Large intestine (tissue), 3 donors: ENCODE results near the gene CATSPERD. TPM values are rescaled to one million over a fixed set of nuclear protein-coding genes. Genes with fewer than 3 reads are reported as not detected.

Experiments used
- DNase-seq, 2 donors: peaks; one replicate each; pipeline versions ENCODE4 v3.0.0 to v3.0.0-alpha.2; 2013
- H3K27ac ChIP-seq: one replicate; pipeline ENCODE4 v1.5.1; 2013; ENCODE audit warnings: low read length
- H3K27me3 ChIP-seq: 2 replicates; pipeline ENCODE4 v1.6.1; 2013; ENCODE audit warnings: low read length; ENCODE audit not compliant: control insufficient read depth, insufficient read depth
- H3K36me3 ChIP-seq: 2 replicates; pipeline ENCODE4 v1.6.1; 2013; ENCODE audit warnings: low read length; ENCODE audit not compliant: control insufficient read depth, insufficient read depth
- H3K4me1 ChIP-seq: one replicate; pipeline ENCODE4 v1.6.1; 2013; ENCODE audit warnings: low read length; ENCODE audit not compliant: control insufficient read depth, insufficient read depth
- H3K4me3 ChIP-seq: one replicate; pipeline ENCODE4 v1.5.1; 2013; ENCODE audit warnings: low read length
- H3K9me3 ChIP-seq: one replicate; pipeline ENCODE4 v1.6.1; 2013; ENCODE audit warnings: mild to moderate bottlenecking, low read depth, low read length, moderate library complexity; ENCODE audit not compliant: control insufficient read depth
- WGBS: methylation state at CpG from one replicate; pipeline ENCODE4 v1.1.5; 2013; ENCODE audit warnings: low lambda C conversion rate; ENCODE audit not compliant: insufficient coverage; 5-methylcytosine and 5-hydroxymethylcytosine counted together
- polyA plus RNA-seq: library from polyadenylated mRNA; unstranded; fragments of 120-200 nt; gene quantifications from one replicate; pipeline ENCODE4 v1.2.1, GENCODE V29; 2013

CATSPERD gene
- polyA plus RNA-seq, 1 donor = not detected

- no peak for DNase-seq
- Histone ChIP-seq H3K27me3 (peaks cover 12% of the 10 kb centered on the region), H3K9me3 (no peaks in the 10 kb centered on the region), H3K36me3 (no peaks in the 10 kb centered on the region), H3K4me1 (peaks cover 2% of the 10 kb centered on the region), H3K4me3 (no peak overlapping the region), H3K27ac (no peak overlapping the region)
- 80% methylated on average over 2 of the region's 10 CpGs for WGBS
Measured at GRCh38 chr19:5809469-5809868, 89.0 kb downstream of the CATSPERD start.

- Histone ChIP-seq H3K27ac (no peak overlapping the region), H3K27me3 (peaks cover 1% of the 10 kb centered on the region), H3K4me1 (no peaks in the 10 kb centered on the region), H3K4me3 (no peak overlapping the region), H3K36me3 (no peaks in the 10 kb centered on the region), H3K9me3 (no peaks in the 10 kb centered on the region)
- WGBS = no CpG with 5 or more reads among the region's 4 CpGs
- DNase-seq = no peak
Measured at GRCh38 chr19:5811117-5811516, 90.7 kb downstream of the CATSPERD start.

GRCh38 chr19:5814123-5814851 is 93.8 kb downstream of the CATSPERD start:
- Histone ChIP-seq H3K36me3 (no peaks in the 10 kb centered on the region), H3K4me1 (no peaks in the 10 kb centered on the region), H3K9me3 (no peaks in the 10 kb centered on the region), H3K27me3 (no peaks in the 10 kb centered on the region), H3K4me3 (no peak overlapping the region), H3K27ac (no peak overlapping the region)
- no CpG with 5 or more reads among the region's 9 CpGs for WGBS
- DNase-seq = no peak

GRCh38 chr19:5814852-5815246 is 94.4 kb downstream of the CATSPERD start:
- Histone ChIP-seq H3K27me3 (no peaks in the 10 kb centered on the region), H3K4me3 (no peak overlapping the region), H3K36me3 (no peaks in the 10 kb centered on the region), H3K4me1 (no peaks in the 10 kb centered on the region), H3K9me3 (no peaks in the 10 kb centered on the region), H3K27ac (no peak overlapping the region)
- DNase-seq = no peak
- no CpG with 5 or more reads among the region's 11 CpGs for WGBS

DNA sequence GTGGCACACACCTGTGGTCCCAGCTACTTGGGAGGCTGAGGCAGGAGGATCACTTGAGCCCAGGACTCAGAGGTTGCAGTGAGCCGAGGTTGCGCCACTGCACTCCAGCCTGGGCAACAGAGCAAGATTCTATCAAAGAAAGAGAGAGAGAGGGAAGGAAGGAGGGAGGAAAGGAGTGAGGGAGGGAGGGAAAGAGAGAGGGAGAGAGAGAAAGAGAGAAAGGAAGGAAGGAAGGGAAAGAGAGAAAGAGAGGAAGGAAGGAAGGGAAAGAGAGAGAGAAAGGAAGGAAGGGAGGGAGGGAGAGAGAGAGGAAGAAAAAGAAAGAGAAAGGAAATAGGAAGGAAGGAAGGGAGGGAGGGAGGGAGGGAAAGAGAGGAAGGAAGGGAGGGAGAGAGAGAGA is 96.8 kb downstream of the CATSPERD start:
- Histone ChIP-seq H3K36me3 (no peaks in the 10 kb centered on the region), H3K4me1 (no peaks in the 10 kb centered on the region), H3K27me3 (no peaks in the 10 kb centered on the region), H3K27ac (no peak overlapping the region), H3K9me3 (no peaks in the 10 kb centered on the region), H3K4me3 (no peak overlapping the region)
- WGBS = no CpG with 5 or more reads among the region's 2 CpGs
- no peak for DNase-seq

- H3K4me1 ChIP-seq = no peaks in the 10 kb centered on the region
- whole genome bisulfite sequencing = no CpG with 5 or more reads among the region's 10 CpGs
- H3K27ac ChIP-seq = no peak overlapping the region
- no peak overlapping the region for H3K4me3 ChIP-seq
- no peak for DNase-seq
- no peaks in the 10 kb centered on the region for H3K36me3 ChIP-seq
- H3K27me3 ChIP-seq = no peaks in the 10 kb centered on the region
- no peaks in the 10 kb centered on the region for H3K9me3 ChIP-seq
Measured at GRCh38 chr19:5818594-5818993, 98.2 kb downstream of the CATSPERD start.

GRCh38 chr19:5820785-5821184 is 100.3 kb downstream of the CATSPERD start:
- Histone ChIP-seq H3K36me3 (no peaks in the 10 kb centered on the region), H3K27me3 (no peaks in the 10 kb centered on the region), H3K9me3 (peaks cover 4% of the 10 kb centered on the region), H3K4me3 (no peak overlapping the region), H3K4me1 (no peaks in the 10 kb centered on the region), H3K27ac (no peak overlapping the region)
- DNase-seq = no peak
- no CpG with 5 or more reads among the region's 6 CpGs for WGBS

DNA sequence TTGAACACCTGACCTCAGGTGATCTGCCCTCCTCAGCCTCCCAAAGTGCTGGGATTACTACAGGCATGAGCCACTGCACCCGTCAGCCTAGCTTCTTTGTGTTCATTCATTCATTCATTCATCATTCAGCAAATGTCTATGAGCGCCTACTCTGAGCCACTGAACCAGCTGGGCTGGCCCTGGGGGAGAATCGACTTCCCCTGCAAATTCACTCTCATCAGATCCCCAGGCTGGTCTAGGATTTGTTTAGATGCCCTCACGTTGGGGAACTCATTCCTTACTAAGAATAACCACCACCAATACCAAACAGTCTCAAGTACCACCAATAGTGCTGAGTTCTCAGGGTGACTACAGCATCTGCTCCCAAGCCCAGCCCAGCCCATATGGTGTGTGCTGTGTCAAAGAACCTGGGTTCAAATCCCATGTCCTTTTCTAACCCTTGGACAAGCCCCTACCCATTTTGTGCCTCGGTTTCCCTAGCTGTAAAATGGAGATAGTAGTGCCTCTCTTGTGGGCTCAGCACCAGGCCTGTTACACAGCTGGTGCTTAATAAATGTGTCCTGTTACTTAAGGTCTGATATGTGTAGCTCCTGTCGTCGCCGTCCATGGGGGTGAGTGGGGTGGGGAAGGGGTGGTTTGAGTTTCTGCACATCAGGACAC is 101.2 kb downstream of the CATSPERD start:
- peaks cover 4% of the 10 kb centered on the region for H3K9me3 ChIP-seq
- H3K27me3 ChIP-seq = no peaks in the 10 kb centered on the region
- no peak overlapping the region for H3K27ac ChIP-seq
- no peak overlapping the region for H3K4me3 ChIP-seq
- peaks cover 4% of the 10 kb centered on the region for H3K4me1 ChIP-seq
- DNase-seq = no peak
- no CpG with 5 or more reads among the region's 8 CpGs for WGBS
- no peaks in the 10 kb centered on the region for H3K36me3 ChIP-seq

DNA sequence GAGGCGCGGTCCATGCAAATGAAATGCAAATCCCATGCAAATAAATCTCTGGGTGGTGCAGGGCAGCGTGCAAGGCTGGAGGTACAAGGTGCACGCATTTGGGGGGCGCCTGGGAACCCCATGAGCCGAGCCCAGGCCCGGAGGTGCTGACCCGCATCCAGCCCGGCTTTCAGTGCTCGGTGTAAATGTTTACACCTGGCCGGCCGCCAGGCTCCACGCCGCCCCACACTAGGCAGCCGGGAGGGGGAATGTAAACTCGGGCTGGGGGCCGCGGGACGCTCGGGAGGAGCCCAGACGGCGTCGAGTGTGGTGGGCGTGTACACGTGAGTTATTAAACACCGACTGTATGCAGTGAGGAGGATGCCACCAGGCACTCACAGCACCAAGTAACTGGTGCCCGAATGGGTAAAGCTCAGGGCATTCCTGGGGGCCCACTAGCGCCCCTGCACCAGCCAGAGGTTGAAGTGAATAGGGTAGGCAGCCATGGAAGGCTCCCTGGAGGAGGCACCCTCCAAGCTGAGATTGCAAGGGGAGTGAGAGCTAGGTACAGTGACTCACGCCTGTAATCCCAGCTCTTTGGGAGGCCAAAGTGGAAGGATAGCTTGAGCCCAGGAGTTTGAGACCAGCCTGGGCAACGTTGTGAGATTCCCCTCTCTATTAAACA is 101.9 kb downstream of the CATSPERD start:
- H3K27ac ChIP-seq = no peak overlapping the region
- DNase-seq = no peak
- H3K4me1 ChIP-seq = peaks cover 11% of the 10 kb centered on the region
- H3K4me3 ChIP-seq = no peak overlapping the region
- no peaks in the 10 kb centered on the region for H3K27me3 ChIP-seq
- no peaks in the 10 kb centered on the region for H3K36me3 ChIP-seq
- peaks cover 4% of the 10 kb centered on the region for H3K9me3 ChIP-seq
- 0% methylated on average over 1 of the region's 30 CpGs for WGBS

DNA sequence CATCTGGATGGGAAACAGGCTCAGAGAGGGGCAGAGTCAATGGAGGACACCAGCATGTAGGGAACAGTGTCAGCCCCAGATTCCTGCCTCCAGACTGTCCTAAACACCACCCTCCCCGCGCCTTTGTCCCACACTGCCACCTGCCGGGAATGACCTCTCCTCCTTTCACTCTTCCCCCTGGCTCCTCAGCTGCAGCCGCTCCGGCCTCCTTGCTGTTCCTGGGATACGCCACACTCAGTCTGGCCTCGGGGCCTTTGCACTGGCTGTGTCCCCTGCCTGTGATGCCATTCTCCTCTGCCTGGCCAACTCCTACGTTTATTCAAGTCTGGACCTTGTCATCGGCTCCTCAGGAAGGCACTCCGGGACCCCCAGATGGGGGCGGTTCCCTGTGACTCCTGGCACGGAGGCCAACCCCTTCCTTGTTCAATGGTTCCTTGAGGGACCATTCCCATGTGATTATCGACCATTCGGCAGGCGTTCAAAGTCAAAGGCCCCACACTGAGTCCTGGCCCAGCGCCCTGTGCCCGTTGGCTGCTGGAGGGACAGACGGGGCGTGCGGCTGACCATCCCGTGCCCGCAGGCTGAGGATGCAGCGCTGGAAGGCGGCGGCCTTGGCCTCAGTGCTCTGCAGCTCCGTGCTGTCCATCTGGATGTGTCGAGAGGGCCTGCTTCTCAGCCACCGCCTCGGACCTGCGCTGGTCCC is 103.3 kb downstream of the CATSPERD start:
- Histone ChIP-seq H3K9me3 (peaks cover 4% of the 10 kb centered on the region), H3K4me3 (no peak overlapping the region)
- WGBS = no CpG with 5 or more reads among the region's 30 CpGs

More for the DNA sequence above, 103.3 kb downstream of the CATSPERD start:
- Histone ChIP-seq H3K36me3 (no peaks in the 10 kb centered on the region), H3K27me3 (no peaks in the 10 kb centered on the region), H3K27ac (no peak overlapping the region), H3K4me1 (peaks cover 14% of the 10 kb centered on the region)
- DNase-seq = no peak
